GM12878 (cell line): ENCODE data around the gene CCSER2.

ENCODE experiments used
- BRCA1 ChIP-seq: IDR thresholded peaks from 2 replicates; pipeline ENCODE4 v1.6.1; 2011; ENCODE audit warnings: low read depth, low read length, improper control_type of control experiment
- NFIC ChIP-seq: IDR thresholded peaks from 2 replicates; pipeline ENCODE4 v1.6.1; 2012; ENCODE audit warnings: low read depth, mild to moderate bottlenecking, inconsistent platforms, low read length, moderate library complexity
- POLR2A ChIP-seq: IDR thresholded peaks from 2 replicates; pipeline ENCODE4 v1.6.1; 2011; ENCODE audit warnings: low read depth, mild to moderate bottlenecking, low read length
- POLR2AphosphoS5 ChIP-seq: IDR thresholded peaks from 2 replicates; pipeline ENCODE4 v1.6.1; 2011; ENCODE audit warnings: mild to moderate bottlenecking, low read length, inconsistent platforms
- SIN3A ChIP-seq: IDR thresholded peaks from 2 replicates; pipeline ENCODE4 v1.6.1; 2012; ENCODE audit warnings: low read depth, low read length, improper control_type of control experiment
- SPI1 ChIP-seq: IDR thresholded peaks from 2 replicates; pipeline ENCODE4 v1.6.1; 2011; ENCODE audit warnings: low read depth, mild to moderate bottlenecking, low read length, moderate library complexity, borderline replicate concordance; ENCODE audit not compliant: insufficient read depth
- TF ChIP-seq, protein P1 (sequence below), 3 experiments: IDR thresholded peaks in 2 of 3; conservative IDR thresholded peaks in 1 of 3; 2 replicates each; pipeline ENCODE4 v1.5.1; 2011; ENCODE audit warnings: low read depth in 3 of 3, low read length in 3 of 3, mild to moderate bottlenecking in 3 of 3, control low read depth in 2 of 3, moderate library complexity in 2 of 3, inconsistent platforms in 1 of 3, mixed read lengths in 1 of 3; ENCODE audit not compliant: control insufficient read depth in 2 of 3, insufficient read depth in 1 of 3; ENCODE audit errors: extremely low read depth in 1 of 3

DNA sequence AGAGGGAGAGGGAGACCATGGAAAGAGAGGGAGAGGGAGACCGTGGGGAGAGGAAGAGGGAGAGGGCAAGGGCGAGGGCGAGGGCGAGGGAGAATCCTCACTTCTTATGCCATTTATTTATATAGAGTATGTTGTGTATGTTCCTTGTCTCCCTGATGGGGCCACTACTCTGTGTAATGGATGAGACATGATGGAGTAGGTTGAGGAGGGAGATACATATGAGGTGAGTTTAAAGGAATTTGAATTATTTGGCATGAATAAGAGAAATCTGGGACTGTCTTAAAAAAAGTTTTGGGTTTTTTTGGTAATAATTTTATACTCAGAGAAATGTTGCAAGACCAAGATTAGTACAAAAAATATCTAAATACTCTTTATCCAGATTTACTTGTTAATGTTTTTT, 20.1 kb downstream of the CCSER2 start:
- TF ChIP-seq NFIC (no peak), POLR2AphosphoS5 (no peak), SIN3A (no peak), POLR2A (no peak), BRCA1 (no peak), SPI1 (no peak)
- TF ChIP-seq, protein P1, sequence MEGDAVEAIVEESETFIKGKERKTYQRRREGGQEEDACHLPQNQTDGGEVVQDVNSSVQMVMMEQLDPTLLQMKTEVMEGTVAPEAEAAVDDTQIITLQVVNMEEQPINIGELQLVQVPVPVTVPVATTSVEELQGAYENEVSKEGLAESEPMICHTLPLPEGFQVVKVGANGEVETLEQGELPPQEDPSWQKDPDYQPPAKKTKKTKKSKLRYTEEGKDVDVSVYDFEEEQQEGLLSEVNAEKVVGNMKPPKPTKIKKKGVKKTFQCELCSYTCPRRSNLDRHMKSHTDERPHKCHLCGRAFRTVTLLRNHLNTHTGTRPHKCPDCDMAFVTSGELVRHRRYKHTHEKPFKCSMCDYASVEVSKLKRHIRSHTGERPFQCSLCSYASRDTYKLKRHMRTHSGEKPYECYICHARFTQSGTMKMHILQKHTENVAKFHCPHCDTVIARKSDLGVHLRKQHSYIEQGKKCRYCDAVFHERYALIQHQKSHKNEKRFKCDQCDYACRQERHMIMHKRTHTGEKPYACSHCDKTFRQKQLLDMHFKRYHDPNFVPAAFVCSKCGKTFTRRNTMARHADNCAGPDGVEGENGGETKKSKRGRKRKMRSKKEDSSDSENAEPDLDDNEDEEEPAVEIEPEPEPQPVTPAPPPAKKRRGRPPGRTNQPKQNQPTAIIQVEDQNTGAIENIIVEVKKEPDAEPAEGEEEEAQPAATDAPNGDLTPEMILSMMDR (IDR thresholded peaks at IDR 0.05 in 2 of 3, conservative IDR thresholded peaks at IDR 0.05 in 1 of 3; ENCODE audit: control insufficient read depth in 2 of 3, extremely low read depth in 1 of 3, insufficient read depth in 1 of 3, low read depth in 3 of 3, low read length in 3 of 3), result no peak
